Transverse colon (tissue), 4 donors: ENCODE results near the gene IRS2.

ENCODE experiments used
- EP300 ChIP-seq: sonication (generic); formaldehyde crosslinking; IDR thresholded peaks from one replicate; pipeline ENCODE4 v1.6.1; 2017; ENCODE audit warnings: antibody characterized with exemption, low read depth
- POLR2A ChIP-seq: fragments of 450-650 bp; IDR thresholded peaks from one replicate; pipeline ENCODE4 v1.6.1; 2016; ENCODE audit warnings: antibody characterized with exemption, mild to moderate bottlenecking, moderate library complexity
- POLR2AphosphoS5 ChIP-seq, 3 donors: sonication (generic); formaldehyde crosslinking; IDR thresholded peaks; one replicate each; pipeline ENCODE4 v1.6.1; 2016; ENCODE audit warnings: antibody characterized with exemption in 3 of 3
- TF ChIP-seq, protein P1 (sequence below), 5 experiments: fragments of 200-600 bp in 3 of 5; fragments of 450-650 bp in 2 of 5; sonication (generic) in 3 of 5; IDR thresholded peaks; 1 replicate in 2 of 5; 2 replicates in 3 of 5; pipeline ENCODE4 v1.5.1; 2016 to 2017; ENCODE audit warnings: antibody characterized with exemption in 5 of 5, inconsistent platforms in 3 of 5, mild to moderate bottlenecking in 2 of 5, moderate library complexity in 1 of 5

GRCh38 chr13:109720758-109721184, 65.6 kb downstream of the IRS2 start:
- TF ChIP-seq POLR2A (no peak), POLR2AphosphoS5 (IDR thresholded peaks at IDR 0.05) (no peak), EP300 (no peak)
- TF ChIP-seq, protein P1, sequence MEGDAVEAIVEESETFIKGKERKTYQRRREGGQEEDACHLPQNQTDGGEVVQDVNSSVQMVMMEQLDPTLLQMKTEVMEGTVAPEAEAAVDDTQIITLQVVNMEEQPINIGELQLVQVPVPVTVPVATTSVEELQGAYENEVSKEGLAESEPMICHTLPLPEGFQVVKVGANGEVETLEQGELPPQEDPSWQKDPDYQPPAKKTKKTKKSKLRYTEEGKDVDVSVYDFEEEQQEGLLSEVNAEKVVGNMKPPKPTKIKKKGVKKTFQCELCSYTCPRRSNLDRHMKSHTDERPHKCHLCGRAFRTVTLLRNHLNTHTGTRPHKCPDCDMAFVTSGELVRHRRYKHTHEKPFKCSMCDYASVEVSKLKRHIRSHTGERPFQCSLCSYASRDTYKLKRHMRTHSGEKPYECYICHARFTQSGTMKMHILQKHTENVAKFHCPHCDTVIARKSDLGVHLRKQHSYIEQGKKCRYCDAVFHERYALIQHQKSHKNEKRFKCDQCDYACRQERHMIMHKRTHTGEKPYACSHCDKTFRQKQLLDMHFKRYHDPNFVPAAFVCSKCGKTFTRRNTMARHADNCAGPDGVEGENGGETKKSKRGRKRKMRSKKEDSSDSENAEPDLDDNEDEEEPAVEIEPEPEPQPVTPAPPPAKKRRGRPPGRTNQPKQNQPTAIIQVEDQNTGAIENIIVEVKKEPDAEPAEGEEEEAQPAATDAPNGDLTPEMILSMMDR (IDR thresholded peaks at IDR 0.05) = no peak
